Activated T-helper 2 cell treated with anti-CD3 and anti-CD28 coated beads, Interferon-gamma antibody, Interleukin-2, Interleukin-4, amounts not matched to agents 10 μg/mL and 5 μg/mL and 100 μg/mL, durations not matched to agents 14 hours and 24 hours and 36 hours (primary cell): ENCODE results near the gene MSMO1. TPM values are rescaled to one million over a fixed set of nuclear protein-coding genes. Genes with fewer than 3 reads are reported as not detected.
"Not testable (repeated sequence)": the region's sequence is repeated elsewhere in the genome, so short reads cannot be mapped to it uniquely, and the experiment has no call there.

Experiments used
- DNase-seq: peaks from one replicate; pipeline ENCODE4 v3.0.0; 2021; ENCODE audit warnings: low spot score
- H3K27ac Mint-ChIP-seq: one replicate; pipeline ENCODE4 v1.8.0; 2021; ENCODE audit warnings: mixed read lengths
- H3K27me3 Mint-ChIP-seq: one replicate; pipeline ENCODE4 v1.8.0; 2021; ENCODE audit warnings: low read depth, mixed read lengths
- H3K36me3 Mint-ChIP-seq: one replicate; pipeline ENCODE4 v1.8.0; 2021; ENCODE audit warnings: low read depth, mixed read lengths
- H3K4me1 Mint-ChIP-seq: one replicate; pipeline ENCODE4 v1.8.0; 2021; ENCODE audit warnings: low read depth, mixed read lengths
- H3K4me3 Mint-ChIP-seq: one replicate; pipeline ENCODE4 v1.8.0; 2021; ENCODE audit warnings: low read depth, mild to moderate bottlenecking, moderate library complexity, mixed read lengths
- H3K9me3 Mint-ChIP-seq: one replicate; pipeline ENCODE4 v1.8.0; 2021; ENCODE audit warnings: mixed read lengths
- intact Hi-C: fragments of 100-400 bp; cut with micrococcal nuclease; formaldehyde crosslinking; loops from one replicate; pipeline ENCODE4 v1.15.1; 2023
- total RNA-seq: library from RNA; stranded (reverse); gene quantifications from 2 replicates; pipeline ENCODE4 v1.2.3, GENCODE V29; 2022

MSMO1 gene
- 105 and 110 TPM in 2 replicates for total RNA-seq

- intact Hi-C loops, result loop anchor here (1.0 to 5.0 kb wide), 6 partner anchors 26 to 215 kb away; partner anchors contain the start of gene TMEM192
These were observed at the start of gene MSMO1 for GRCh38 chr4:165327211-165328100. MSMO1 (plus strand) TSS chr4:165327669; CDS start chr4:165333371, 5,702 bp downstream.

GRCh38 chr4:165279531-165279930 is 47.9 kb upstream of the MSMO1 start:
- H3K4me1 Mint-ChIP-seq, DNase-seq, H3K9me3 Mint-ChIP-seq, H3K27me3 Mint-ChIP-seq, H3K27ac Mint-ChIP-seq, H3K4me3 Mint-ChIP-seq, intact Hi-C loops: not testable (repeated sequence)
- peaks cover 52% of the 10 kb centered on the region for H3K36me3 Mint-ChIP-seq

More at GRCh38 chr4:165327211-165328100, at the start of gene MSMO1:
- DNase-seq, result peak; percentile 99
- peaks cover 41% of the 10 kb centered on the region for H3K4me1 Mint-ChIP-seq
- H3K27me3 Mint-ChIP-seq, result no peaks in the 10 kb centered on the region
- H3K27ac Mint-ChIP-seq, result no peak within 1 kb of the TSS
- peaks cover 39% of the 10 kb centered on the region for H3K36me3 Mint-ChIP-seq
- H3K4me3 Mint-ChIP-seq, result no peak within 1 kb of the TSS
- no peaks in the 10 kb centered on the region for H3K9me3 Mint-ChIP-seq

- DNase-seq, H3K27me3 Mint-ChIP-seq, H3K9me3 Mint-ChIP-seq, H3K4me3 Mint-ChIP-seq, H3K27ac Mint-ChIP-seq: not testable (repeated sequence)
- H3K36me3 Mint-ChIP-seq, result peaks cover 68% of the 10 kb centered on the region
- intact Hi-C loops, result loop anchor here (5.0 kb wide), 1 partner anchor 43 kb away; the partner anchor contains the start of gene MSMO1
- H3K4me1 Mint-ChIP-seq, result peaks cover 35% of the 10 kb centered on the region
These were observed 42.8 kb upstream of the MSMO1 start for GRCh38 chr4:165284697-165285096.

GRCh38 chr4:165286619-165287340 is 40.7 kb upstream of the MSMO1 start:
- DNase-seq, H3K27me3 Mint-ChIP-seq, H3K9me3 Mint-ChIP-seq: not testable (repeated sequence)
- Mint-ChIP-seq H3K27ac (peak overlapping the region; percentile 67), H3K4me3 (peak overlapping the region; percentile 22), H3K36me3 (peaks cover 59% of the 10 kb centered on the region), H3K4me1 (peaks cover 40% of the 10 kb centered on the region)
- intact Hi-C loops, result loop anchor here (5.0 kb wide), 1 partner anchor 41 kb away; the partner anchor contains the start of gene MSMO1

GRCh38 chr4:165288226-165288625 is 39.2 kb upstream of the MSMO1 start:
- H3K9me3 Mint-ChIP-seq, result peaks cover 10% of the 10 kb centered on the region
- no peaks in the 10 kb centered on the region for H3K27me3 Mint-ChIP-seq
- no peak for DNase-seq
- intact Hi-C loops, result loop anchor here (5.0 kb wide), 1 partner anchor 39 kb away; the partner anchor contains the start of gene MSMO1
- peaks cover 45% of the 10 kb centered on the region for H3K36me3 Mint-ChIP-seq
- peaks cover 40% of the 10 kb centered on the region for H3K4me1 Mint-ChIP-seq
- H3K27ac Mint-ChIP-seq, result peak overlapping the region; percentile 49
- no peak overlapping the region for H3K4me3 Mint-ChIP-seq

GRCh38 chr4:165288639-165289422 is 38.6 kb upstream of the MSMO1 start:
- intact Hi-C loops, result loop anchor here (5.0 kb wide), 1 partner anchor 38 kb away; the partner anchor contains the start of gene MSMO1
- no peak overlapping the region for H3K4me3 Mint-ChIP-seq
- H3K27ac Mint-ChIP-seq, result peak overlapping the region; percentile 49

GRCh38 chr4:165289423-165289785 is 38.1 kb upstream of the MSMO1 start:
- H3K4me3 Mint-ChIP-seq, result no peak overlapping the region
- intact Hi-C loops, result loop anchor here (5.0 kb wide), 1 partner anchor 38 kb away; the partner anchor contains the start of gene MSMO1

More at GRCh38 chr4:165288639-165289422, 38.6 kb upstream of the MSMO1 start:
- peaks cover 40% of the 10 kb centered on the region for H3K36me3 Mint-ChIP-seq
- H3K9me3 Mint-ChIP-seq, result peaks cover 10% of the 10 kb centered on the region
- DNase-seq, result no peak
- peaks cover 40% of the 10 kb centered on the region for H3K4me1 Mint-ChIP-seq
- no peaks in the 10 kb centered on the region for H3K27me3 Mint-ChIP-seq

GRCh38 chr4:165293061-165293460 is 34.4 kb upstream of the MSMO1 start:
- Mint-ChIP-seq H3K36me3 (peaks cover 32% of the 10 kb centered on the region), H3K4me1 (peaks cover 36% of the 10 kb centered on the region), H3K9me3 (no peaks in the 10 kb centered on the region), H3K27ac (no peak overlapping the region), H3K4me3 (no peak overlapping the region), H3K27me3 (no peaks in the 10 kb centered on the region)
- no peak for DNase-seq
- intact Hi-C loops, result no loop called here

More at GRCh38 chr4:165289423-165289785, 38.1 kb upstream of the MSMO1 start:
- Mint-ChIP-seq H3K36me3 (peaks cover 37% of the 10 kb centered on the region), H3K27ac (no peak overlapping the region), H3K4me1 (peaks cover 44% of the 10 kb centered on the region), H3K27me3 (no peaks in the 10 kb centered on the region), H3K9me3 (peaks cover 7% of the 10 kb centered on the region)
- DNase-seq, result no peak

GRCh38 chr4:165293927-165294649 is 33.4 kb upstream of the MSMO1 start:
- intact Hi-C loops, result no loop called here
- no peak overlapping the region for H3K27ac Mint-ChIP-seq
- no peaks in the 10 kb centered on the region for H3K27me3 Mint-ChIP-seq
- no peak overlapping the region for H3K4me3 Mint-ChIP-seq
- H3K9me3 Mint-ChIP-seq, result no peaks in the 10 kb centered on the region
- no peak for DNase-seq
- peaks cover 28% of the 10 kb centered on the region for H3K4me1 Mint-ChIP-seq
- peaks cover 32% of the 10 kb centered on the region for H3K36me3 Mint-ChIP-seq

- Mint-ChIP-seq H3K36me3 (peaks cover 35% of the 10 kb centered on the region), H3K4me3 (no peak overlapping the region), H3K27me3 (no peaks in the 10 kb centered on the region), H3K4me1 (peaks cover 26% of the 10 kb centered on the region), H3K27ac (no peak overlapping the region), H3K9me3 (no peaks in the 10 kb centered on the region)
- no peak for DNase-seq
- intact Hi-C loops, result no loop called here
These were observed 32.6 kb upstream of the MSMO1 start for GRCh38 chr4:165294907-165295306.

GRCh38 chr4:165297626-165298025 is 29.8 kb upstream of the MSMO1 start:
- H3K36me3 Mint-ChIP-seq, result peaks cover 43% of the 10 kb centered on the region
- peaks cover 37% of the 10 kb centered on the region for H3K4me1 Mint-ChIP-seq
- H3K27ac Mint-ChIP-seq, result no peak overlapping the region
- intact Hi-C loops, result no loop called here
- no peaks in the 10 kb centered on the region for H3K9me3 Mint-ChIP-seq
- H3K27me3 Mint-ChIP-seq, result no peaks in the 10 kb centered on the region
- H3K4me3 Mint-ChIP-seq, result no peak overlapping the region
- no peak for DNase-seq
